ENCODE data around the gene SVOPL. TPM values are rescaled to one million over a fixed set of nuclear protein-coding genes. Genes with fewer than 3 reads are reported as not detected.

SVOPL gene
- total RNA-seq, 1 experiment from 2014 or later, result 1.1 TPM

- Histone ChIP-seq H2AK5ac (ENCODE audit: insufficient read length, low read length) (no peak overlapping the region), H2BK12ac (ENCODE audit: insufficient read length, low read depth, low read length) (no peak overlapping the region), H2AFZ (ENCODE audit: low read length) (no peak overlapping the region), H3T11ph (ENCODE audit: low read length) (no peak overlapping the region), H4K5ac (ENCODE audit: insufficient read length, low read depth, low read length) (no peak overlapping the region), H3K4me1 (ENCODE audit: insufficient read depth, low read length) (no peaks in the 10 kb centered on the region), H3K4me2 (ENCODE audit: insufficient read depth, insufficient read length, low read length) (no peak overlapping the region), H2BK120ac (ENCODE audit: low read depth, low read length, poor library complexity, severe bottlenecking) (no peak overlapping the region), H3K27me3 (ENCODE audit: insufficient read depth, low read length) (no peaks in the 10 kb centered on the region), H3K9ac (ENCODE audit: extremely low read depth, insufficient read length, low read length) (no peak overlapping the region), H4K91ac (ENCODE audit: insufficient read length, low read depth, low read length) (no peak overlapping the region), H3K18ac (ENCODE audit: insufficient read length, low read depth, low read length) (no peak overlapping the region), H3K23me2 (ENCODE audit: insufficient read length, low read depth, low read length, poor library complexity, severe bottlenecking) (no peaks in the 10 kb centered on the region), H4K20me1 (ENCODE audit: control insufficient read depth, insufficient read depth, insufficient read length) (no peaks in the 10 kb centered on the region), H2BK5ac (ENCODE audit: insufficient read length, low read length) (no peak overlapping the region), H3K27ac (ENCODE audit: insufficient read length, low read depth, low read length) (no peak overlapping the region), H3K79me1 (ENCODE audit: insufficient read depth, low read depth, low read length, poor library complexity, severe bottlenecking) (peaks cover 11% of the 10 kb centered on the region), H3K79me2 (ENCODE audit: insufficient read depth, low read length) (peaks cover 1% of the 10 kb centered on the region; the same call in 1 of the 2 replicates), H3K56ac (ENCODE audit: insufficient read length, low read depth, low read length) (no peak overlapping the region), H2BK15ac (ENCODE audit: low read depth, low read length) (no peak overlapping the region), H3K4ac (ENCODE audit: low read depth, low read length) (no peak overlapping the region), H3K23ac (ENCODE audit: insufficient read length, low read depth, low read length) (no peak overlapping the region), H4K8ac (replicated peaks; ENCODE audit: insufficient read length, low read depth, low read length) (no peak overlapping the region), H3K9me3 (ENCODE audit: control insufficient read depth, low read depth, low read length) (peaks cover 18% of the 10 kb centered on the region), H2BK20ac (ENCODE audit: low read depth, low read length, poor library complexity, severe bottlenecking) (no peak overlapping the region), H3K14ac (ENCODE audit: insufficient read depth, low read length) (no peak overlapping the region)
- TF ChIP-seq CTCF (conservative IDR thresholded peaks at IDR 0.05), result no peak
- WGBS (ENCODE audit: extremely low coverage, insufficient read length, low lambda C conversion rate), result no CpG with 5 or more reads among the region's 3 CpGs
- H3K36me3 Mint-ChIP-seq (ENCODE audit: insufficient read depth in 1 of 3, low read depth in 3 of 3), result peaks cover 85 to 97% (median 90%) of the 10 kb centered on the region in 3 experiments
- no peak overlapping the region for H3K27ac Mint-ChIP-seq
- no peaks in the 10 kb centered on the region; the same call in 1 of the 2 replicates for H3K27me3 Mint-ChIP-seq (ENCODE audit: low read depth)
- H3K9me3 Mint-ChIP-seq, result peaks cover 18 to 20% of the 10 kb centered on the region in 2 experiments; a peak in 4 of 5 replicates
- H3K4me1 Mint-ChIP-seq, result peaks cover 0 to 2% of the 10 kb centered on the region in 2 experiments; a peak in 1 of 4 replicates
- DNase-seq, result no peak
- H3K4me3 Mint-ChIP-seq, result no peak overlapping the region
These were observed 150.1 kb downstream of the SVOPL start for GRCh38 chr7:138551102-138551501.
